ENCODE results near the gene TGM5.
A peak's percentile ranks its signal among the peaks of the same experiment; 100 is the strongest.
"Not testable (repeated sequence)": the region's sequence is repeated elsewhere in the genome, so short reads cannot be mapped to it uniquely, and the experiment has no call there.

TGM5 gene, protein sequence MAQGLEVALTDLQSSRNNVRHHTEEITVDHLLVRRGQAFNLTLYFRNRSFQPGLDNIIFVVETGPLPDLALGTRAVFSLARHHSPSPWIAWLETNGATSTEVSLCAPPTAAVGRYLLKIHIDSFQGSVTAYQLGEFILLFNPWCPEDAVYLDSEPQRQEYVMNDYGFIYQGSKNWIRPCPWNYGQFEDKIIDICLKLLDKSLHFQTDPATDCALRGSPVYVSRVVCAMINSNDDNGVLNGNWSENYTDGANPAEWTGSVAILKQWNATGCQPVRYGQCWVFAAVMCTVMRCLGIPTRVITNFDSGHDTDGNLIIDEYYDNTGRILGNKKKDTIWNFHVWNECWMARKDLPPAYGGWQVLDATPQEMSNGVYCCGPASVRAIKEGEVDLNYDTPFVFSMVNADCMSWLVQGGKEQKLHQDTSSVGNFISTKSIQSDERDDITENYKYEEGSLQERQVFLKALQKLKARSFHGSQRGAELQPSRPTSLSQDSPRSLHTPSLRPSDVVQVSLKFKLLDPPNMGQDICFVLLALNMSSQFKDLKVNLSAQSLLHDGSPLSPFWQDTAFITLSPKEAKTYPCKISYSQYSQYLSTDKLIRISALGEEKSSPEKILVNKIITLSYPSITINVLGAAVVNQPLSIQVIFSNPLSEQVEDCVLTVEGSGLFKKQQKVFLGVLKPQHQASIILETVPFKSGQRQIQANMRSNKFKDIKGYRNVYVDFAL

DNA sequence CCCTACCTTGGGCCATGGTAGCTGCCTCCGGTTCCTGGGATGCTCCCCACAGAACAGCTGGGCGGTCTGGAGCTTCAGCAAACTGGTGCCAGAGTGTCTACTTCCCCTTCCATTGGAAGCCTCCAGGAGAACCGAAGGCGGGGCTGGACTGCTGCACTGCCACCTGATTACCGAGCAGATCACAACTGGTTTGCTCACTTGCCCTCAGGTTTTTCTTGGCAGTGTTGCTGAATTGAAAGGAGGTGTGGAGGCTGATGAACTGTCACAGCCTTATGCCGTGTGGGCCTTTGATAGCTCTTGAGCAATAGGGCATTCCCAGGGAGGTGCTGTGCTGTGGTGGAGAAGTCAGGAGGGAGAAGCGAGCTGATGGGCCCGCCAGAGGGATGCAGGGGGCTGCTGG is at the start of gene TGM5:
TGM5 (minus strand) TSS at position 95 of the 400 bp plus-strand sequence; CDS start at position 16, 79 bp downstream.
- no peak for DNase-seq

GRCh38 chr15:43314171-43314570 is 47.4 kb upstream of the TGM5 start:
- DNase-seq = no peak

DNA sequence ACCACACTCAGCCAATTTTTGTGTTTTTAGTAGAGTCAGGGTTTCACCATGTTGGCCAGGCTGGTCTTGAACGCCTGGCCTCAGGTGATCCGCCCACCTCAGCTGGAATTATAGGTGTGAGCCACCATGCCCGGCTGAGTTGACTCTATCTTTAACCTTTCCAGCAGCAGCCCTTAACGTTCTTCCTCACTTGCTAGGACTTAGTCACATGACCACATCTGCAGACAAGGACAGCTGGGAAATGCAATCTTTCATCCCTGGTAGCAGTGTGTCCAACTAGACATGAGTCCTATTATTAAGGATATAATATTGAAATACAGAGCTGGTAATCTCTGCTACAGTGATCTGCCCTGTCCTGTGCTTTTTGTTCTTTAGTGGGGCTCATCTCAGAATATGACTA is 45.6 kb upstream of the TGM5 start:
- no peak for DNase-seq

DNA sequence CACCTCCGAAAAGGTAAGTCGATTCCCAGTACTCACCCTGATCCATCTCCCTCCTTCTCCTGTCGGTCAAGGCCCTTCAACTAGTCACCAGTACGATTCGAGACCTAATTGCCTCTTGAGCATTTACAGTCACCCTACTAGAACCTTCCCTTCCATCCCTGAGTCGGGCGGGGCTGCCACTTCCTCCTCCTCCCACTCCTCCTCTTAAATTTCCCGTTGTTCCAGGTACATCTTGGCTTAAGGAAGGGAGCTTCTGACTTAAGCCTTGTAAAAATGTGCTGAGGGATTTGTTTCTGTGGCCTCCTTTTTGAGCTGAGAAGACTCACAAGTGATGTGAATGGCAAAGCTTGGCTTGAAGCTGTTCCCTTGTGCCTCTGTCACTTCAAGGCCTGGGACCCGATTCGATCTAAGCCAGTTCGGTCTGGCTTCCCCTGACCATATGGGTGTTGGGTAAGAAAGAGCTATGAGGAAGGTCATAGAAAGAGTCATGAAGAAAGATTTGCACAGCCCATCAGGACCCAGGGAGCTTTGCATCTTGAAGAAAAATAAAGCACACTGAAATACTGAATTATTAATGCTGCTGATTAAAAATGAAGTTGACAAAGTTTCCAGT is 35.6 kb upstream of the TGM5 start, which contains the start of gene TGM7:
TGM7 (minus strand) TSS at position 51 of the 613 bp plus-strand sequence.
- no peak for DNase-seq

GRCh38 chr15:43299884-43300283 is 33.2 kb upstream of the TGM5 start:
- DNase-seq = no peak

- no peak for DNase-seq
Observed at GRCh38 chr15:43299411-43299810, 32.7 kb upstream of the TGM5 start.

DNA sequence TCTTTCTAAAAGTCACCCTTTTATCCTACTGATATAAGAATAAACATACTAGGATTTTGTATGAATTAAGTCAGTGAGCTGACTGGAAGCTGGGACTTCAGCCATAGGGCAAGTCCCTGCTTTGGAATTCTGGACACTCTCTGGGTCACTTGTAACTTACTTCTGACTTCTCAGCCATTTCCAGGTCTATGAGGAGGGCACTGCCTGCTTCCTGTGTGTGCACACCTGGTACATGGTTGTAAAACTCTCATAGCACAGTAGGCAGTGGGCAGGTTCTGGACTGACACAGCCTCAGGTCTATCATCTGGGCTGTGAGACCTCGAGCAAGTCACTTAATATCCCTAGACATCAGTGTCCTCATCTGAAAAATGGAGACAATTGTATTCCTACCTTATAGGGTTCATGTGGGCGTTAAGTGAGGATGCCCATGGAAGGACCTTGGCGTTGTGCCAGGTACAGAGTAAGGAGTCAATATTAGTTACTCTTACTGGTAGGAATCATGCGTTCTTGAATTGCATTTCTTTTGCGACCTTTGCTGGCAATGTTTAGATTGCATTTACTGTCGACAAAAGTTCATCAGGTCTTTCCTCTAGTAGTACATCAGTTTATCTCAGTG is 27.5 kb upstream of the TGM5 start:
- DNase-seq = no peak

- DNase-seq = no peak
Observed at GRCh38 chr15:43293432-43293831, 26.7 kb upstream of the TGM5 start.

GRCh38 chr15:43292375-43293078 is 25.8 kb upstream of the TGM5 start:
- DNase-seq = no peak

GRCh38 chr15:43289656-43290055 is 22.9 kb upstream of the TGM5 start:
- not testable (repeated sequence) for DNase-seq

DNA sequence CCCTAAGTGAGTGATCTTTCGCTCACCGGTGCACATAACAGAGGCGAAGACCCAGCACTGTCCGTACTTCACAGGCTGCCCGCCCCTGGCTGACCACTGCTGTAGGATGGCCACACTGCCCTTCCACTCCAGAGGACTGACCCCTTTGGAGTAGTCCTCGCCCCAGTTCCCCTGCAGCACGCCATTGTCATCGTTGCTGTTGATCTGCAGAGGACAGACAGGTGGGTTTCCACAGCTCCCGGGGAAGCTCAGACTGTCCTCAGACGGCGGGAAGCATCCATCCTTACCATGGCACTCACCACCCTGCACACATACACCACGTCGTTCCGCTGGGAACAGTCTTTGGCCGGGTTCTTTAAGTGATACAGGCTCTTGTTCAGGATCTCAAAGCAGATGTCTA is 20.5 kb upstream of the TGM5 start:
- no peak for DNase-seq

DNA sequence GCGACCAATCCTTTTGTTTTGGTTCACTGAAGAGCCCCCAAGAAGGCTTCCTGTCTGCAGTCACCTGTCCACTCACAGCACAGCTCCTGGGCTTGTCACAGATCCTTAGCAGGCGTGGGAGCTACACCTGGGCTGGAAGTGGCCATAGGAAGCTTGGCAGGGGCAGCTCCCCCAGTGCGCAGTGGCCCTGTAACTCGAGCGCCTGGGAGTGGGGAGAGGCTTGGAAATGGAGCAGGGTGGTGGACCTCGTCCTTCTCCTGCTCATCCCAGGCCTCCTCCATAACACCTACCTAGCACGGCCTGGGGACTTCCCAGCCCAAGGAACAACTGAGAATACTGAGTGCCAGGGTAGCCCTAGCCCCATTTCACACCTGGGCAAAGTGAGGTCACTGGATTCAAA is 19.3 kb upstream of the TGM5 start:
- no peak for DNase-seq

DNA sequence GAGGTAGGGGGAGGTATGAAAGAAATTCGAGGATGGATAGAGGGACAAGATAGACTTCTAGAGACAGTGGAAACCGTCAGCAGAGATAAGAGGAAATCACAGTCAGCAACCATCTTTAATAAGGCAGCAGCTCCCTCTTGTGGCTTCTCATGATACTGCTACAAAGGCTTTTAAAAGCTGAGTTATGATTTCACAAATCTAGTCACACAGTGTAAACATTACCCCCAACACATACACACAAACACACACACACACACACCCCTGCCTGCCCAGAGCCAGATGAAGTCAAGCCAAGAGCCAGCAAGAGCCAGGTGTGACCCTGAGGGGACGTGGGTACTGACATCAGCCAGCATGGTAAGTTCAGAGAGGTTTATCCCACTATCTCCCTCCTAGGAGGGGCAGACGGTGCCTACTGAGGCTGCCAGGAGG is 18.9 kb upstream of the TGM5 start:
- DNase-seq = peak; percentile 24

- DNase-seq = no peak
Observed at GRCh38 chr15:43283526-43283925, 16.8 kb upstream of the TGM5 start.

GRCh38 chr15:43281926-43282602 is 15.3 kb upstream of the TGM5 start:
- DNase-seq = no peak

DNA sequence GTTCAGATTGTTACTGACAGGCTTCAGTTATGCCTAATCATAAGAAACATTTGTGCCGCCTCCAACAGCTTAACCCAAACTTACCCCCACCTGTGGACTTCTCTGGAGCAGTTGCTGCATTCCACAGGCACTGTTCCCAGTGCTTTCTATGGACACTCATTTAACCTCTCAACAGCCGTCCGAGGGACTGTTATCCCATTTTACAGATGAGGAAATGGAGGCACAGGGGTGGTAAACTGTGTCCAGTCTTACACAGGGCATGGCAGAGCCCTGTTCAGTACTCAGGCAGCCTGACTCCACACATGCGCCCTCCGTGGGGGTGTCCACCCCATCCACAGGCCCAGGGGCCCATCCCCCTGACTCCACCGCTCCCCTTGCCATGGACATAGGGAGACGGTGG is 14.3 kb upstream of the TGM5 start:
- DNase-seq = no peak

- DNase-seq = no peak
Observed at GRCh38 chr15:43279496-43279895, 12.8 kb upstream of the TGM5 start.

GRCh38 chr15:43278869-43279268 is 12.1 kb upstream of the TGM5 start:
- no peak for DNase-seq

DNA sequence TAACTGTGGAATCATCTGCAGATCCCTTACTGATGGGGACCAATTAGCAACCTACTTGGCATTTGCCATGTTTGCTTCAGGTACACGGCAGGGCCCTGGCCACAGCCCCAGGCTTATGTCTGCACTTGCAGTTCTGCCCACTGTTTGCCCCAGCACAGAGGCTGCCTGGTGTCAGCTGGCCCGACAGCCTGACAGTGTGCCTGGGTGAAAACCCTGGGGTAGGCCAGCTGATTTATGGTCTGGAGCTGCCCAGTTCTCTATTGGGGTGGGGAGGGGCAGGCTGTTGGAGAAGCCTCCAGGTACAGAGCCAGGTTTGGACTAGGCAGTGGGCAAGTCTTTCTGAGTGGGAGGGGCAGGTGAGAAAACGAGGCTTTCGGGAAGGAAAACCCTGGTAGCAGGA is 11.2 kb upstream of the TGM5 start:
- DNase-seq = no peak

DNA sequence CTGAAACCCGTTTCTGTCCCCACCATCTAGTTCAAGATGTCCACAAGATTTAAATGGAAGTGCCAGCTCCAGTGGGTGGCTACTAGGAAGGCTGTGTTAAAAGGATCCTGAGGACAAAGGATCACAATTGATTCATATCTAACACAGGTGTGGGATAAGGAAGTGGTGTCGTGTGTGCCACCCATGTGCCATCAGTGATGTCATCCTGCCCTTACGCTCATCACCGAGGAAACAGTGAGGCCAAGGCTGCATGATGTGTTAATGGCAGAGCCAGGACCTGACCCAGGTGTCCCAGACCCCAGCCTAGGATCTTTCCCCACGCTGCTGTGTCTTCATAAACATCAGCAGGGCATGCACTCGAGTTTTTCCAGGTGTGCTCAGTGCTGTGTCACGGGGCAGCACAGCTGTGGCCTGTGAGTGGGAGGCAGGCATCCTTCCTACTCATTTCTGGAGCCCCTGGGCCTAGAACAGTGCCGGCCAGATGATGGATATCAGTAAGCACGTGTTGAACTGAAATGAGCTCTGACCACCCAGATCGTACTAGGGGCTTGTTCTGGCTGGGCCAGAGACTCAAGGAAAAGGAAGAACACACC is 10.6 kb upstream of the TGM5 start:
- DNase-seq = no peak

DNA sequence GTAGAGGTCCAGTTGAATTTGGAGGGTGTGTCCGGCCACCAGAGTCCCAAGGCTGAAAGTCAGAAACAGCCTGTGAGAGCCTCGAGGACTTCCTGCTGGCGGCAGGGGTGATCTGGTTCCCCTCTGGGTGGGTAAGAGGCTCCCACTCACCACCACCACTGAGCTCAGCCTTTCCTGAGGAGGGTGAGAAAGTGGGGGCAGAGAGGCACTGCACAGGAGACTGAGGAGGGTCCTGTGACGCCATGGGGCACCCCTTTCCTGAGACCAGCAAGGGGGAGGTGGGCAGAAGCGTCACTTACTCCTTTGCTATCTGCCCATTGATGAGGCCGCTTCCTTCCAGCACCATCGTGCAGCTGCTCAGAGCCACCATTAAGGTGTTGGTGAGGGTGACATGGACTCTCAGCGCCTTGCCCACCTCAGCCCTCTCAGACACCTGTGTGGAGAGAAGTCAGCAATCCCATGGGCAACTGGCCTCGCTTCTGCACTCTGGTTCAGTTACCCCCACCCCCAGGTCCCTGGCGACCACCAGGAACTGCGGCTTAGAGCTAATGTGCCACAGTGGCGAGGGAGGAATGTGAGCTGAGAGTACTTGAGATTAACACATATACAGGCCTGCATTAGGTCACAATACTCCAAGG is 10.0 kb upstream of the TGM5 start:
- DNase-seq = no peak

Measured in NCI-H2029 treated with DMSO at 0.1 percent for 48 hours (cell line).